ENCODE results near the gene ACSF2.

The ACSF2 gene

GRCh38 chr17:50482516-50482915 lies 56.5 kb downstream of the ACSF2 start:
- TF ChIP-seq, protein P1, sequence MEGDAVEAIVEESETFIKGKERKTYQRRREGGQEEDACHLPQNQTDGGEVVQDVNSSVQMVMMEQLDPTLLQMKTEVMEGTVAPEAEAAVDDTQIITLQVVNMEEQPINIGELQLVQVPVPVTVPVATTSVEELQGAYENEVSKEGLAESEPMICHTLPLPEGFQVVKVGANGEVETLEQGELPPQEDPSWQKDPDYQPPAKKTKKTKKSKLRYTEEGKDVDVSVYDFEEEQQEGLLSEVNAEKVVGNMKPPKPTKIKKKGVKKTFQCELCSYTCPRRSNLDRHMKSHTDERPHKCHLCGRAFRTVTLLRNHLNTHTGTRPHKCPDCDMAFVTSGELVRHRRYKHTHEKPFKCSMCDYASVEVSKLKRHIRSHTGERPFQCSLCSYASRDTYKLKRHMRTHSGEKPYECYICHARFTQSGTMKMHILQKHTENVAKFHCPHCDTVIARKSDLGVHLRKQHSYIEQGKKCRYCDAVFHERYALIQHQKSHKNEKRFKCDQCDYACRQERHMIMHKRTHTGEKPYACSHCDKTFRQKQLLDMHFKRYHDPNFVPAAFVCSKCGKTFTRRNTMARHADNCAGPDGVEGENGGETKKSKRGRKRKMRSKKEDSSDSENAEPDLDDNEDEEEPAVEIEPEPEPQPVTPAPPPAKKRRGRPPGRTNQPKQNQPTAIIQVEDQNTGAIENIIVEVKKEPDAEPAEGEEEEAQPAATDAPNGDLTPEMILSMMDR (IDR thresholded peaks at IDR 0.05; ENCODE audit: low read depth, low read length): peak; percentile 89
- DNase-seq (ENCODE audit: low read depth in 2 of 2): peak; percentile 98
- no peak overlapping the region for H3K4me3 ChIP-seq (replicated peaks in 1 of 2; ENCODE audit: low read depth in 2 of 2, low read length in 2 of 2)

GRCh38 chr17:50483266-50483665 lies 57.2 kb downstream of the ACSF2 start:
- TF ChIP-seq, protein P1 (IDR thresholded peaks at IDR 0.05; ENCODE audit: low read depth, low read length): no peak
- no peak for DNase-seq (ENCODE audit: low read depth in 2 of 2)
- H3K4me3 ChIP-seq (replicated peaks in 1 of 2; ENCODE audit: low read depth in 2 of 2, low read length in 2 of 2): no peak overlapping the region

DNA sequence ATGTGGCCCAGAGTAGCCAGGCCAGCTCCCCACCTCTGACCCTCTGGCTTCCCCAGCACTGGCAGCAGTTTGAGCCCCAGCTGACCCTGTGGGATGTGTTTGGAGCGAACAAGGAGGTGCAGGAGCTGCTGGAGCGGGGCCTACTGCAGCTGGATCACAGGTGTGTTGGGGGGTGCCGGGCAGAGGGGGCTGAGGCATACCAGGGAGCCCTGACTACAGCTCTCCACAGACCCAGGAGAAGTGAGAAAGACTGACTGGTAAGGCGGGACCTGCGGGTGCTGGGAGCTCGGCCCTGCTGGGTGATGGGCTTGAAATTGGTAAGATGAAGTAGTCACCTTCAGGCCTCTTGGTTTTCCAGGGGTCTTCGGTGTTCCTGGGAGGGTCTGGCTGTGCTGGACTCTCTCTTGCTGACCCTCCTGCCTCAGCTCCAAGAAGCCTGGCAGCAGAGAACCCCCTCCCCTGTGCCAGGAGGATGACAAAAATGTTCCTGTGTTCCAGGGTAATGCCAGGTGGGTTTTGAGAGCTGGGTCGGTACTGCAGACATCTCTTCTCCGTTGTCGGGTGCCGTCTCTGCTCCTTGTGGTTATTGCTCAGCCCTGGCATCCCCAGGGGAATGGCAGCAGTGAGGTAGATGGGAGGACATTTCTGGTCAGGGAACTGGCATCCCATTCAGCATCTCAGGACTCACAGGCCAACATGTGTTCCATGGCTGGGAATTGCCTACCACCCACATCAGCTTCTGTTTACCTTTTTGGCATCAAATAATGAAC lies 58.6 kb downstream of the ACSF2 start:
- TF ChIP-seq, protein P1 (IDR thresholded peaks at IDR 0.05; ENCODE audit: low read depth, low read length): no peak
- no peak overlapping the region for H3K4me3 ChIP-seq (replicated peaks in 1 of 2; ENCODE audit: low read depth in 2 of 2, low read length in 2 of 2)
- DNase-seq (ENCODE audit: low read depth in 2 of 2): no peak

- TF ChIP-seq, protein P1 (IDR thresholded peaks at IDR 0.05; ENCODE audit: low read depth, low read length): no peak
- H3K4me3 ChIP-seq (replicated peaks in 1 of 2; ENCODE audit: low read depth in 2 of 2, low read length in 2 of 2): no peak overlapping the region
- DNase-seq (ENCODE audit: low read depth in 2 of 2): peak in 1 of 2 donors; percentile 18
Observed at GRCh38 chr17:50487213-50488096, 61.4 kb downstream of the ACSF2 start.

- TF ChIP-seq, protein P1 (IDR thresholded peaks at IDR 0.05; ENCODE audit: low read depth, low read length): no peak
- no peak for DNase-seq (ENCODE audit: low read depth in 2 of 2)
- no peak overlapping the region for H3K4me3 ChIP-seq (replicated peaks in 1 of 2; ENCODE audit: low read depth in 2 of 2, low read length in 2 of 2)
Observed at GRCh38 chr17:50488880-50489279, 62.9 kb downstream of the ACSF2 start.

DNA sequence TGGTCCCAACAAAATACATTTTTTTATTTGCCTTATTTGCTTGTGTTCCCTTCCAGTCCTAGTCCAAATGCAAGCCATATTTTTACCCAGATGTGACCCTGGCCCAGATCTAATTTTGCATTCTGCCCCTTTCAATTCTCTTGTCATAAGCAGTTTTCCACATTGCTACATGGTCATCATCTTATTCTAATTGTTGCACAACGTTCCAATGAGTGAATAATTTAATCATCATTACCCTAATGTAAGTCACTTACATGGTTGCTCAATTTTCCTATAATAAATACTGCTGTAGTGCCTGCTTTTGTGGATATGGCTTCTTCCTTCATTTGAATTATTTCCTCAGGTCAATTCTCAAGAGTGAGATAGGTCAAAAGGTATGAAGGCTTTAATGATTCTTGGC lies 65.5 kb downstream of the ACSF2 start:
- TF ChIP-seq, protein P1 (IDR thresholded peaks at IDR 0.05; ENCODE audit: low read depth, low read length): no peak
- no peak for DNase-seq (ENCODE audit: low read depth in 2 of 2)

More for the DNA sequence above, 65.5 kb downstream of the ACSF2 start:
- H3K4me3 ChIP-seq (replicated peaks in 1 of 2; ENCODE audit: low read depth in 2 of 2, low read length in 2 of 2): no peak overlapping the region

Measured in cardiac fibroblast (primary cell).